HEK293 (cell line): ENCODE data around the gene PIM1.

Experiments used
- CTCF ChIA-PET: fragments of 350-600 bp; formaldehyde crosslinking; extraction: SDS; loops from one replicate; lab custom pipeline; 2021; ENCODE audit warnings: antibody characterized with exemption; lab: Yijun Ruan, JAX
- POLR2A ChIA-PET: fragments of 300-600 bp; formaldehyde crosslinking; extraction: SDS; loops from one replicate; lab custom pipeline; 2020; ENCODE audit warnings: antibody characterized with exemption, inconsistent platforms; lab: Yijun Ruan, JAX
- H3K27ac ChIP-seq: fragments of 200-500 bp; sonication (Bioruptor generic); 2 replicates; pipeline ENCODE4 v1.5.1; 2014; ENCODE audit warnings: low read depth, low read length, control low read depth, inconsistent platforms; ENCODE audit errors: extremely low read depth
- H3K36me3 ChIP-seq, 2 experiments: fragments of 200-500 bp in 1 of 2; sonication (Bioruptor generic) in 1 of 2; 1 replicate in 1 of 2; 2 replicates in 1 of 2; pipeline ENCODE4 v1.5.1; 2014 to 2017; ENCODE audit warnings: inconsistent platforms in 2 of 2, low read length in 2 of 2; ENCODE audit not compliant: control insufficient read depth in 2 of 2, insufficient read depth in 1 of 2
- H3K4me1 ChIP-seq: fragments of 200-500 bp; sonication (Bioruptor generic); 2 replicates; pipeline ENCODE4 v1.5.1; 2014; ENCODE audit warnings: mild to moderate bottlenecking, low read length, inconsistent platforms; ENCODE audit not compliant: control insufficient read depth, insufficient read depth
- H3K4me3 ChIP-seq: 2 replicates; pipeline ENCODE4 v1.5.1; 2011; ENCODE audit warnings: low read depth, mild to moderate bottlenecking, control low read depth, low read length, moderate library complexity
- H3K9me3 ChIP-seq: fragments of 200-500 bp; sonication (Bioruptor generic); 2 replicates; pipeline ENCODE4 v1.5.1; 2014; ENCODE audit warnings: low read depth, low read length, inconsistent platforms; ENCODE audit not compliant: control insufficient read depth, insufficient read depth
- KLF7 ChIP-seq: fragments of 450-650 bp; formaldehyde crosslinking; IDR thresholded peaks from 2 replicates; pipeline ENCODE4 v1.5.1; 2016; ENCODE audit warnings: missing biosample characterization, missing genetic modification characterization, borderline replicate concordance
- KLF9 ChIP-seq: fragments of 450-650 bp; formaldehyde crosslinking; IDR thresholded peaks from 2 replicates; pipeline ENCODE4 v1.5.1; 2016; ENCODE audit warnings: missing biosample characterization, missing genetic modification characterization, low read depth
- SP3 ChIP-seq: fragments of 450-650 bp; formaldehyde crosslinking; IDR thresholded peaks from 2 replicates; pipeline ENCODE4 v1.5.1; 2016; ENCODE audit warnings: missing biosample characterization, missing genetic modification characterization
- TRIM28 ChIP-seq: IDR thresholded peaks from 2 replicates; pipeline ENCODE4 v1.6.1; 2011; ENCODE audit warnings: low read length, control low read depth, borderline replicate concordance
- ZFP37 ChIP-seq: fragments of 450-650 bp; formaldehyde crosslinking; IDR thresholded peaks from 2 replicates; pipeline ENCODE4 v1.5.1; 2016; ENCODE audit warnings: missing biosample characterization, missing genetic modification characterization
- ZNF121 ChIP-seq: fragments of 450-650 bp; formaldehyde crosslinking; IDR thresholded peaks from 2 replicates; pipeline ENCODE4 v1.5.1; 2016; ENCODE audit warnings: missing biosample characterization, missing genetic modification characterization
- ZNF169 ChIP-seq: fragments of 450-650 bp; formaldehyde crosslinking; IDR thresholded peaks from 2 replicates; pipeline ENCODE4 v1.5.1; 2016; ENCODE audit warnings: missing biosample characterization, missing genetic modification characterization
- ZNF223 ChIP-seq: fragments of 450-650 bp; formaldehyde crosslinking; IDR thresholded peaks from 2 replicates; pipeline ENCODE4 v1.5.1; 2016; ENCODE audit warnings: missing biosample characterization, missing genetic modification characterization
- ZNF341 ChIP-seq: fragments of 450-650 bp; formaldehyde crosslinking; IDR thresholded peaks from 2 replicates; pipeline ENCODE4; 2016; ENCODE audit warnings: low read depth, missing biosample characterization, missing genetic modification characterization
- ZNF548 ChIP-seq: fragments of 450-650 bp; formaldehyde crosslinking; IDR thresholded peaks from 2 replicates; pipeline ENCODE4 v1.5.1; 2016; ENCODE audit warnings: missing biosample characterization, missing genetic modification characterization
- ZNF555 ChIP-seq: fragments of 450-650 bp; formaldehyde crosslinking; conservative IDR thresholded peaks from 2 replicates; pipeline ENCODE4 v1.5.1; 2017; ENCODE audit warnings: missing biosample characterization, mild to moderate bottlenecking, missing genetic modification characterization, inconsistent platforms
- ZNF571 ChIP-seq: fragments of 450-650 bp; formaldehyde crosslinking; IDR thresholded peaks from 2 replicates; pipeline ENCODE4 v1.5.0; 2017; ENCODE audit warnings: missing biosample characterization, missing genetic modification characterization
- ZNF596 ChIP-seq: fragments of 450-650 bp; IDR thresholded peaks from 2 replicates; pipeline ENCODE4 v1.5.0; 2018; ENCODE audit warnings: missing biosample characterization, mild to moderate bottlenecking, missing genetic modification characterization, moderate library complexity
- ZNF629 ChIP-seq: fragments of 450-650 bp; formaldehyde crosslinking; IDR thresholded peaks from 2 replicates; pipeline ENCODE4 v1.5.1; 2017; ENCODE audit warnings: missing biosample characterization, missing genetic modification characterization
- ZNF76 ChIP-seq: fragments of 450-650 bp; formaldehyde crosslinking; IDR thresholded peaks from 2 replicates; pipeline ENCODE4; 2016; ENCODE audit warnings: low read depth, missing biosample characterization, missing genetic modification characterization, borderline replicate concordance
- ZNF768 ChIP-seq: fragments of 450-650 bp; formaldehyde crosslinking; IDR thresholded peaks from 2 replicates; pipeline ENCODE4 v1.5.1; 2018; ENCODE audit warnings: missing biosample characterization, mild to moderate bottlenecking, missing genetic modification characterization
- ZNF792 ChIP-seq: fragments of 450-650 bp; formaldehyde crosslinking; IDR thresholded peaks from 2 replicates; pipeline ENCODE4 v1.5.1; 2016; ENCODE audit warnings: missing biosample characterization, missing genetic modification characterization
- ZNF830 ChIP-seq: fragments of 450-650 bp; IDR thresholded peaks from 2 replicates; pipeline ENCODE4 v1.5.0; 2018; ENCODE audit warnings: missing biosample characterization, missing genetic modification characterization, low read depth, mild to moderate bottlenecking, moderate library complexity
- ZSCAN23 ChIP-seq: fragments of 450-650 bp; formaldehyde crosslinking; IDR thresholded peaks from 2 replicates; pipeline ENCODE4 v1.5.1; 2016; ENCODE audit warnings: missing biosample characterization, missing genetic modification characterization
- ZXDB ChIP-seq: fragments of 450-650 bp; formaldehyde crosslinking; IDR thresholded peaks from 2 replicates; pipeline ENCODE4 v1.5.1; 2016; ENCODE audit warnings: missing biosample characterization, missing genetic modification characterization
- TF ChIP-seq, protein P1 (sequence below): fragments of 450-650 bp; formaldehyde crosslinking; IDR thresholded peaks from 2 replicates; pipeline ENCODE4 v1.5.1; 2016; ENCODE audit warnings: missing biosample characterization, missing genetic modification characterization
- TF ChIP-seq, protein P2 (sequence below): fragments of 450-650 bp; formaldehyde crosslinking; IDR thresholded peaks from 2 replicates; pipeline ENCODE4 v1.5.1; 2017; ENCODE audit warnings: missing biosample characterization, mild to moderate bottlenecking, missing genetic modification characterization, moderate library complexity
- TF ChIP-seq, protein P3 (sequence below): fragments of 450-650 bp; formaldehyde crosslinking; IDR thresholded peaks from 2 replicates; pipeline ENCODE4 v1.5.1; 2017; ENCODE audit warnings: missing biosample characterization, missing genetic modification characterization
- TF ChIP-seq, protein P4 (sequence below): fragments of 450-650 bp; formaldehyde crosslinking; IDR thresholded peaks from 2 replicates; pipeline ENCODE4 v1.5.1; 2016; ENCODE audit warnings: missing biosample characterization, missing genetic modification characterization

Gene PIM1

DNA sequence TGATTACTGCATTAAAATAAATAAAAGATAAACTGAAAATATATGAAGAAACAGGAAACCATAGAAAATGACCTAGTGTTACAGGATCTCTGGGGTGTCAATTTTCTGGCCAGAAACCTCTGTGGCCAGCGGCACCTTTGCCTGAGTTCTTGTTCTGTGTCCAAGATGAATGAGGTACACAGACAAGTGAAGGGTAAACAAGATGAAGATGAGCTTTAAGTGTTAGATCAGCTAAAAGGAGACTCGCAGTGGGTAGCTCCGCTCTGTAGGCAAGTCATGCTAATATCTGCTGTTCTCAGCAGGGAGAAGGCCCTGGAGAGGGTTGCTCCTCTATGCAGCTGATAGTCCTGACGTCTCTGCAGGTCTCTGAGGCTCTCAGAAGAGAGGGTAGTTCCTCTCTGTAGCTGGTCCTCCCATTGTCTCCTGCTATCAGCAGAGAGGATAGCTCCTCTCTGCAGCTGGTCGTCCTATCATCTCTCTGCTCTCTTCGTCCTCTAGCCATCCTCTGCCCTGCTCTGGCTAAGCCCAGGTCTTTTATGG is 51.7 kb downstream of the PIM1 start:
- ChIA-PET POLR2A (interaction anchor here (0.8 to 2.6 kb wide), 5 partner anchors 9 to 347 kb away, joined by 3 to 27 read pairs (median 4); partner anchors contain the start of genes PPIL1, TBC1D22B and TMEM217), CTCF (interaction anchor here (1.0 to 4.4 kb wide), 5 partner anchors 13 to 203 kb away, joined by 3 to 41 read pairs (median 8); no protein-coding TSS in a partner anchor)
- Histone ChIP-seq H3K9me3 (no peaks in the 10 kb centered on the region), H3K36me3 (no peaks in the 10 kb centered on the region), H3K4me3 (peak overlapping the region; percentile 64), H3K4me1 (peaks cover 6% of the 10 kb centered on the region), H3K27ac (peak overlapping the region; percentile 68; the same call in 1 of the 2 replicates)
- TF ChIP-seq ZNF792 (tag by site-specific recombination) (no peak), KLF9 (tag by site-specific recombination) (no peak), SP3 (tag by site-specific recombination) (no peak), ZFP37 (tag by site-specific recombination) (no peak), ZNF169 (tag by site-specific recombination) (no peak), KLF7 (tag by site-specific recombination) (no peak), ZNF571 (tag by site-specific recombination) (no peak)
- TF ChIP-seq, protein P1, sequence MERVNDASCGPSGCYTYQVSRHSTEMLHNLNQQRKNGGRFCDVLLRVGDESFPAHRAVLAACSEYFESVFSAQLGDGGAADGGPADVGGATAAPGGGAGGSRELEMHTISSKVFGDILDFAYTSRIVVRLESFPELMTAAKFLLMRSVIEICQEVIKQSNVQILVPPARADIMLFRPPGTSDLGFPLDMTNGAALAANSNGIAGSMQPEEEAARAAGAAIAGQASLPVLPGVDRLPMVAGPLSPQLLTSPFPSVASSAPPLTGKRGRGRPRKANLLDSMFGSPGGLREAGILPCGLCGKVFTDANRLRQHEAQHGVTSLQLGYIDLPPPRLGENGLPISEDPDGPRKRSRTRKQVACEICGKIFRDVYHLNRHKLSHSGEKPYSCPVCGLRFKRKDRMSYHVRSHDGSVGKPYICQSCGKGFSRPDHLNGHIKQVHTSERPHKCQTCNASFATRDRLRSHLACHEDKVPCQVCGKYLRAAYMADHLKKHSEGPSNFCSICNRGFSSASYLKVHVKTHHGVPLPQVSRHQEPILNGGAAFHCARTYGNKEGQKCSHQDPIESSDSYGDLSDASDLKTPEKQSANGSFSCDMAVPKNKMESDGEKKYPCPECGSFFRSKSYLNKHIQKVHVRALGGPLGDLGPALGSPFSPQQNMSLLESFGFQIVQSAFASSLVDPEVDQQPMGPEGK, result no peak
- TF ChIP-seq, protein P2, sequence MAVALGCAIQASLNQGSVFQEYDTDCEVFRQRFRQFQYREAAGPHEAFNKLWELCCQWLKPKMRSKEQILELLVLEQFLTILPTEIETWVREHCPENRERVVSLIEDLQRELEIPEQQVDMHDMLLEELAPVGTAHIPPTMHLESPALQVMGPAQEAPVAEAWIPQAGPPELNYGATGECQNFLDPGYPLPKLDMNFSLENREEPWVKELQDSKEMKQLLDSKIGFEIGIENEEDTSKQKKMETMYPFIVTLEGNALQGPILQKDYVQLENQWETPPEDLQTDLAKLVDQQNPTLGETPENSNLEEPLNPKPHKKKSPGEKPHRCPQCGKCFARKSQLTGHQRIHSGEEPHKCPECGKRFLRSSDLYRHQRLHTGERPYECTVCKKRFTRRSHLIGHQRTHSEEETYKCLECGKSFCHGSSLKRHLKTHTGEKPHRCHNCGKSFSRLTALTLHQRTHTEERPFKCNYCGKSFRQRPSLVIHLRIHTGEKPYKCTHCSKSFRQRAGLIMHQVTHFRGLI (tag by site-specific recombination), result no peak

DNA sequence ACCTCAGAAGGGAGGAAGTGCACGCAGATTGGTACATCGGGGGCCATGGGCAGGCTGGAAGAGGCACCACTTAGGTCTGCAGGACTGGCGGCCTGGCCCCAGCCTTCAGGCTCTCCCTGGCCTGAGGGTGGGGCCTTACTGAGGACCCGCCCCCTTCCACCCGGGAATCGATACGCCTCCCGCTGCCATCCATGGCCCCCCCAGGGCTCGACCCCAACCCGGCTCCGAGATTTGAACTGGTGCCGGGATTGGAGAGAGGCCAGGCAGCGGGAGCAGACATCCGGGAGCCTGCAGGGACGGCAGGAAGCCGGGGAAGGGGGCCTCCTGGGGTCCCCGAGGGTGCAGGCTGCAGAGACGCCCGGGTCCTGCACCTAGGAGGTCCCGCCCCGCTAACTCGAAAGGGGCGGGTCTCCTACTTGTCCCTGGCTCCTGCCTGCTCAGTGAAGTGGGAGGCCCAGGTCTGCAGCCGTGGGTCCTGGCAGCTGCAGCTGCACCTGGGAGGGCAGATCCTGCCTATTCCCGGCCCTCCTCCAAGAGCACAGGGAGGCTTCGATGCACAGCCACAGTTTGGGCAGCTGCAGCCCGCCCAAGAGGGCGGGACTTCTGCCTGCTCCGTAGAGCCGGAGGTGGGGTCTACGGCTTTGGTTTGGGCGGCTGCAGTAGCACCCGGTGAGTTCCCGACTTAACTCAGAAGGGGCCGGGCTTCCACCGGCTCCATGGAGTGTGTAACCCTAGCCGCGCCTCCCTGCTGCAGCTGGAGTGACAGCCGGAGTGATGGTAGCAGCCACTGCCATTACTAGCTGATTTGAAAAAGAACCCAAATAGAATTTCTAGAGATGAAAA is 52.4 kb downstream of the PIM1 start:
- POLR2A ChIA-PET, result interaction anchor here (0.6 to 2.6 kb wide), 10 partner anchors 9 to 348 kb away, joined by 3 to 27 read pairs (median 3); partner anchors contain the start of genes PPIL1, TBC1D22B and TMEM217
- peak; percentile 85 for TF ChIP-seq KLF9 (tag by site-specific recombination)
- peak; percentile 70; the same call in 1 of the 2 replicates for TF ChIP-seq ZNF121
- peak; percentile 62; the same call in 1 of the 2 replicates for TF ChIP-seq ZXDB (tag by site-specific recombination)
- TF ChIP-seq, protein P3, sequence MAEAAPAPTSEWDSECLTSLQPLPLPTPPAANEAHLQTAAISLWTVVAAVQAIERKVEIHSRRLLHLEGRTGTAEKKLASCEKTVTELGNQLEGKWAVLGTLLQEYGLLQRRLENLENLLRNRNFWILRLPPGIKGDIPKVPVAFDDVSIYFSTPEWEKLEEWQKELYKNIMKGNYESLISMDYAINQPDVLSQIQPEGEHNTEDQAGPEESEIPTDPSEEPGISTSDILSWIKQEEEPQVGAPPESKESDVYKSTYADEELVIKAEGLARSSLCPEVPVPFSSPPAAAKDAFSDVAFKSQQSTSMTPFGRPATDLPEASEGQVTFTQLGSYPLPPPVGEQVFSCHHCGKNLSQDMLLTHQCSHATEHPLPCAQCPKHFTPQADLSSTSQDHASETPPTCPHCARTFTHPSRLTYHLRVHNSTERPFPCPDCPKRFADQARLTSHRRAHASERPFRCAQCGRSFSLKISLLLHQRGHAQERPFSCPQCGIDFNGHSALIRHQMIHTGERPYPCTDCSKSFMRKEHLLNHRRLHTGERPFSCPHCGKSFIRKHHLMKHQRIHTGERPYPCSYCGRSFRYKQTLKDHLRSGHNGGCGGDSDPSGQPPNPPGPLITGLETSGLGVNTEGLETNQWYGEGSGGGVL (tag by site-specific recombination), result peak; percentile 25; the same call in 1 of the 2 replicates
- TF ChIP-seq ZNF341 (tag by site-specific recombination), result peak; percentile 76
- TF ChIP-seq, protein P1, result peak; percentile 84
- TF ChIP-seq TRIM28, result peak; percentile 85; the same call in 1 of the 2 replicates
- 0 out of 2 replicates have a peak, but pooled peaks have one; percentile 31 for TF ChIP-seq ZNF76
- 0 out of 2 replicates have a peak, but pooled peaks have one; percentile 7 for TF ChIP-seq ZNF596 (tag by site-specific recombination)
- no peak for TF ChIP-seq ZNF555 (tag by site-specific recombination)
- no peak for TF ChIP-seq ZSCAN23 (tag by site-specific recombination)
- peak; percentile 40; the same call in 1 of the 2 replicates for TF ChIP-seq ZNF629 (tag by site-specific recombination)
- TF ChIP-seq ZNF830 (tag by site-specific recombination), result no peak
- TF ChIP-seq, protein P4, sequence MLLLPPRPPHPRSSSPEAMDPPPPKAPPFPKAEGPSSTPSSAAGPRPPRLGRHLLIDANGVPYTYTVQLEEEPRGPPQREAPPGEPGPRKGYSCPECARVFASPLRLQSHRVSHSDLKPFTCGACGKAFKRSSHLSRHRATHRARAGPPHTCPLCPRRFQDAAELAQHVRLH, result no peak
- peak; percentile 99 for TF ChIP-seq ZNF768 (tag by site-specific recombination)
- peak; percentile 69; the same call in 1 of the 2 replicates for TF ChIP-seq ZNF223 (tag by site-specific recombination)
- TF ChIP-seq ZNF548 (tag by site-specific recombination), result no peak

More for the DNA sequence above, 52.4 kb downstream of the PIM1 start:
- Histone ChIP-seq H3K36me3 (no peaks in the 10 kb centered on the region), H3K27ac (peak overlapping the region; percentile 68; the same call in 1 of the 2 replicates), H3K4me1 (peaks cover 6% of the 10 kb centered on the region), H3K9me3 (no peaks in the 10 kb centered on the region), H3K4me3 (peak overlapping the region; percentile 64)
- CTCF ChIA-PET, result interaction anchor here (0.6 to 4.4 kb wide), 7 partner anchors 13 to 205 kb away, joined by 3 to 41 read pairs (median 4); no protein-coding TSS in a partner anchor
